Measurements from ENCODE around the gene BAZ2B. TPM values are rescaled to one million over a fixed set of nuclear protein-coding genes. Genes with fewer than 3 reads are reported as not detected.

BAZ2B gene
- polyA plus RNA-seq, 1 donor from 2014 or later, result 150 TPM

DNA sequence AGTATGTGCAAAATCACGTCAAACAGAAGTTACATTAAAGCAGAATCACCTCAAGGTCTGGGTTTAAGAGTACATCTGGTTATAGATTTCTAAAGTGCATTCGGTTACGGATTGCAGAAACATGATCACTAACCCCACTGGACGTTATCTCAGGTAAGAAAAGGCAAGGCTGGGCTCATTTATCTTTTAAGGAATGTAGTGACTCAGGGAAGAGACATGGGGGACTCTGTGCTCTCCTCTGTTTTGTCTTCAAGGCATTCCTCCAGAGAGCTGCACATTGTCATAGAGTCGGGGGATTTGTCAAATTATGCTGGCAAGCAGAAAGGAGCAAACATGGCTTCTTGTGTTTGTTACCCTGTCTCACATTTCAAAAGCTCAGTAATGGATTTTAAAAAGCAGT is 344.2 kb downstream of the BAZ2B start:
- H3K9ac ChIP-seq (ENCODE audit: low read length), result no peak overlapping the region
- no peaks in the 10 kb centered on the region for H4K20me1 ChIP-seq (ENCODE audit: insufficient read depth)
- no peak overlapping the region for H3K27ac ChIP-seq (ENCODE audit: low read length)
- H3K9me2 ChIP-seq (ENCODE audit: insufficient read depth, low read length), result no peaks in the 10 kb centered on the region
- TF ChIP-seq EZH2 (IDR thresholded peaks at IDR 0.05; ENCODE audit: borderline replicate concordance, insufficient read depth, low read length, poor library complexity, severe bottlenecking) (no peak), MXI1 (conservative IDR thresholded peaks at IDR 0.05; ENCODE audit: poor library complexity, severe bottlenecking) (no peak), TAF1 (IDR thresholded peaks at IDR 0.05; ENCODE audit: low read depth) (no peak), SMC3 (conservative IDR thresholded peaks at IDR 0.05; ENCODE audit: poor library complexity) (no peak), POLR2AphosphoS5 (IDR thresholded peaks at IDR 0.05) (no peak), RAD21 (conservative IDR thresholded peaks at IDR 0.05) (no peak), EP300 (conservative IDR thresholded peaks at IDR 0.05; ENCODE audit: poor library complexity, severe bottlenecking) (no peak)
- TF ChIP-seq, protein P1, sequence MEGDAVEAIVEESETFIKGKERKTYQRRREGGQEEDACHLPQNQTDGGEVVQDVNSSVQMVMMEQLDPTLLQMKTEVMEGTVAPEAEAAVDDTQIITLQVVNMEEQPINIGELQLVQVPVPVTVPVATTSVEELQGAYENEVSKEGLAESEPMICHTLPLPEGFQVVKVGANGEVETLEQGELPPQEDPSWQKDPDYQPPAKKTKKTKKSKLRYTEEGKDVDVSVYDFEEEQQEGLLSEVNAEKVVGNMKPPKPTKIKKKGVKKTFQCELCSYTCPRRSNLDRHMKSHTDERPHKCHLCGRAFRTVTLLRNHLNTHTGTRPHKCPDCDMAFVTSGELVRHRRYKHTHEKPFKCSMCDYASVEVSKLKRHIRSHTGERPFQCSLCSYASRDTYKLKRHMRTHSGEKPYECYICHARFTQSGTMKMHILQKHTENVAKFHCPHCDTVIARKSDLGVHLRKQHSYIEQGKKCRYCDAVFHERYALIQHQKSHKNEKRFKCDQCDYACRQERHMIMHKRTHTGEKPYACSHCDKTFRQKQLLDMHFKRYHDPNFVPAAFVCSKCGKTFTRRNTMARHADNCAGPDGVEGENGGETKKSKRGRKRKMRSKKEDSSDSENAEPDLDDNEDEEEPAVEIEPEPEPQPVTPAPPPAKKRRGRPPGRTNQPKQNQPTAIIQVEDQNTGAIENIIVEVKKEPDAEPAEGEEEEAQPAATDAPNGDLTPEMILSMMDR (IDR thresholded peaks at IDR 0.05; ENCODE audit: poor library complexity, severe bottlenecking), result no peak
- TF ChIP-seq, protein P2, sequence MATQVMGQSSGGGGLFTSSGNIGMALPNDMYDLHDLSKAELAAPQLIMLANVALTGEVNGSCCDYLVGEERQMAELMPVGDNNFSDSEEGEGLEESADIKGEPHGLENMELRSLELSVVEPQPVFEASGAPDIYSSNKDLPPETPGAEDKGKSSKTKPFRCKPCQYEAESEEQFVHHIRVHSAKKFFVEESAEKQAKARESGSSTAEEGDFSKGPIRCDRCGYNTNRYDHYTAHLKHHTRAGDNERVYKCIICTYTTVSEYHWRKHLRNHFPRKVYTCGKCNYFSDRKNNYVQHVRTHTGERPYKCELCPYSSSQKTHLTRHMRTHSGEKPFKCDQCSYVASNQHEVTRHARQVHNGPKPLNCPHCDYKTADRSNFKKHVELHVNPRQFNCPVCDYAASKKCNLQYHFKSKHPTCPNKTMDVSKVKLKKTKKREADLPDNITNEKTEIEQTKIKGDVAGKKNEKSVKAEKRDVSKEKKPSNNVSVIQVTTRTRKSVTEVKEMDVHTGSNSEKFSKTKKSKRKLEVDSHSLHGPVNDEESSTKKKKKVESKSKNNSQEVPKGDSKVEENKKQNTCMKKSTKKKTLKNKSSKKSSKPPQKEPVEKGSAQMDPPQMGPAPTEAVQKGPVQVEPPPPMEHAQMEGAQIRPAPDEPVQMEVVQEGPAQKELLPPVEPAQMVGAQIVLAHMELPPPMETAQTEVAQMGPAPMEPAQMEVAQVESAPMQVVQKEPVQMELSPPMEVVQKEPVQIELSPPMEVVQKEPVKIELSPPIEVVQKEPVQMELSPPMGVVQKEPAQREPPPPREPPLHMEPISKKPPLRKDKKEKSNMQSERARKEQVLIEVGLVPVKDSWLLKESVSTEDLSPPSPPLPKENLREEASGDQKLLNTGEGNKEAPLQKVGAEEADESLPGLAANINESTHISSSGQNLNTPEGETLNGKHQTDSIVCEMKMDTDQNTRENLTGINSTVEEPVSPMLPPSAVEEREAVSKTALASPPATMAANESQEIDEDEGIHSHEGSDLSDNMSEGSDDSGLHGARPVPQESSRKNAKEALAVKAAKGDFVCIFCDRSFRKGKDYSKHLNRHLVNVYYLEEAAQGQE (IDR thresholded peaks at IDR 0.05; ENCODE audit: borderline replicate concordance), result no peak
- H3K4me2 ChIP-seq (ENCODE audit: low read length), result no peak overlapping the region
- no peak overlapping the region for H2AFZ ChIP-seq (ENCODE audit: low read depth, low read length)
- no peaks in the 10 kb centered on the region for H3K79me2 ChIP-seq (replicated peaks; ENCODE audit: insufficient read depth, low read length)
- H3K9me3 ChIP-seq (ENCODE audit: low read length), result no peaks in the 10 kb centered on the region
- no peaks in the 10 kb centered on the region for H3K27me3 ChIP-seq (ENCODE audit: insufficient read depth, low read depth, low read length)
- H3K4me3 ChIP-seq (ENCODE audit: low read length), result no peak overlapping the region
- no peaks in the 10 kb centered on the region for H3K36me3 ChIP-seq (ENCODE audit: insufficient read depth, low read length)
- H3F3A ChIP-seq (ENCODE audit: insufficient read depth, low read length, poor library complexity, severe bottlenecking), result no peaks in the 10 kb centered on the region

DNA sequence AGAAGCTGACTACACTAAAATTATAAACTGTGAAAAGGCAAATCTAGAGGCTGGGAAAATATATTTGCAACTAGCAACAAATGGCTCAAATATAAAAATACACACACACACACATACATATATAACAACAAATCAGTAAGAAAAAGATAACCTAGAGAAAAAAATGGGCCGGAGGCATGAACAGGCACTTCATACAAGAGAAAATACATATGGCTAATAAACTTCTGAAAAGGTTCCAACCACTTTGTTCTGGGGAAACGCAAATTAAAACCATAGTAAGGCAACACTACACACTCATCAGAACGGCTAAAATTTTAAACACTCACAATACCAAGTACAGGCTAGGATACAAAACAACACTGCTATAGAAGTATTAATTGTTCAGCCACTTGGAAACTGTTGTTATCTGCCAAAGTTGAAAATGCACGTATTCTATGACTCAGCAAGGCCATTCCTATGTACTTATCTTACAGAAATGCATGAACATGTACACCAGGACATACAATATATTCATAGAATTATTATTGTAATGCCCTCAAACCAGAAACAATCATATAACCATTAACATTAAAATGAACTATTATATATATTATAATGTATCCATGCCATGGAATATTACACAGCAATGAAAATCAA is 345.5 kb downstream of the BAZ2B start:
- H3K9me2 ChIP-seq (ENCODE audit: insufficient read depth, low read length), result no peaks in the 10 kb centered on the region
- H3K79me2 ChIP-seq (replicated peaks; ENCODE audit: insufficient read depth, low read length), result no peaks in the 10 kb centered on the region
- H3K4me3 ChIP-seq (ENCODE audit: low read length), result no peak overlapping the region
- no peaks in the 10 kb centered on the region for H3K27me3 ChIP-seq (ENCODE audit: insufficient read depth, low read depth, low read length)
- no peak overlapping the region for H3K27ac ChIP-seq (ENCODE audit: low read length)
- H3F3A ChIP-seq (ENCODE audit: insufficient read depth, low read length, poor library complexity, severe bottlenecking), result no peaks in the 10 kb centered on the region
- H3K36me3 ChIP-seq (ENCODE audit: insufficient read depth, low read length), result no peaks in the 10 kb centered on the region
- no peak overlapping the region for H3K9ac ChIP-seq (ENCODE audit: low read length)
- no peak overlapping the region for H2AFZ ChIP-seq (ENCODE audit: low read depth, low read length)
- TF ChIP-seq, protein P2 (IDR thresholded peaks at IDR 0.05; ENCODE audit: borderline replicate concordance), result no peak
- no peak overlapping the region for H3K4me2 ChIP-seq (ENCODE audit: low read length)
- no peaks in the 10 kb centered on the region for H4K20me1 ChIP-seq (ENCODE audit: insufficient read depth)
- no peaks in the 10 kb centered on the region for H3K9me3 ChIP-seq (ENCODE audit: low read length)

Small RNAs within 50 kb of the gene (small RNA-seq; reads per million reads assigned to genes)
- gene RF00019, result 0 to 1.2 (median 0) reads per million in 3 experiments

Other genes with a start within 250 kb of the BAZ2B start
- gene MARCHF7, start 96.0 kb upstream of the BAZ2B start, polyA plus RNA-seq, result 179 and 193 TPM in 2 replicates
- not detected in 2 replicates for gene CD302, start 181.7 kb upstream of the BAZ2B start, polyA plus RNA-seq